AG20443 (cell line): ENCODE results near the gene TYW5.
"Not testable (repeated sequence)": the region's sequence is repeated elsewhere in the genome, so short reads cannot be mapped to it uniquely, and the experiment has no call there.

ENCODE experiments used
- DNase-seq: peaks from one replicate; pipeline ENCODE4 v3.0.0; 2012; ENCODE audit warnings: low spot score, mixed read lengths

Gene TYW5

DNA sequence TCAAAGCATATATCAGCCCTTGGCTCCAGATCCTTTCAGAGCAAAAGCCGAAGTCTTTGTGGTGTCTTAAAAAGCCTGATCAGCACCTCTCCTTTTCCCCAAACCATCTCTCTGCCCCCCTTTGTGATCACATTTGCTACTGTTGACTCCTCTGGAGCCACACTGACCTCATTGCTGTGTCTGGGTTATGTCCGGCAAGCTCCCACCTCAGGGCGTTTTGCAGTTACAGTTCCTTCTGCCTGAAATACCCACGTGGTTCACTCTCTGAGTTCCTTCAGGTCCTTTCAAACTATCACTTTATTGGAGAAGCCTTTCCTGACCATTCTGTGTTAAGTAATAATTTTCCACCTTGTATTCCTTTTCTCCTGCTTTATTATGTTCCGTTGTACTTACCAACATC lies 32.4 kb downstream of the TYW5 start:
- DNase-seq, result no peak

DNA sequence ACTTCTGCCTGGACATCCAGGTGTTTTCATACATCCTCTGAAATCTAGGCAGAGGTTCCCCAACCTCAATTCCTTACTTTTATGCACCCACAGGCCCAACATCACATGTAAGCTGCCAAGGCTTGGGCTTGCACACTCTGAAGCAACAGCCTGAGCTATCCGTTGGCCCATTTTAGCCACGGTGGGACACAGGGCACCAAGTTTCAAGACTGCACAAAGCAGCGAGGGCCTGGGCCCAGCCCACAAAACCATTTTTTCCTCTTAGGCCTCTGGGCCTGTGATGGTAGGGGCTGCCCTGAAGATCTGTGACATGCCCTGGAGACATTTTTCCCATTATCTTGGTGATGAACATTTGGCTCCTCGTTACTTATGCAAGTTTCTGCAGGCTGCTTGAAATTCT lies 38.3 kb downstream of the TYW5 start:
- DNase-seq, result no peak

DNA sequence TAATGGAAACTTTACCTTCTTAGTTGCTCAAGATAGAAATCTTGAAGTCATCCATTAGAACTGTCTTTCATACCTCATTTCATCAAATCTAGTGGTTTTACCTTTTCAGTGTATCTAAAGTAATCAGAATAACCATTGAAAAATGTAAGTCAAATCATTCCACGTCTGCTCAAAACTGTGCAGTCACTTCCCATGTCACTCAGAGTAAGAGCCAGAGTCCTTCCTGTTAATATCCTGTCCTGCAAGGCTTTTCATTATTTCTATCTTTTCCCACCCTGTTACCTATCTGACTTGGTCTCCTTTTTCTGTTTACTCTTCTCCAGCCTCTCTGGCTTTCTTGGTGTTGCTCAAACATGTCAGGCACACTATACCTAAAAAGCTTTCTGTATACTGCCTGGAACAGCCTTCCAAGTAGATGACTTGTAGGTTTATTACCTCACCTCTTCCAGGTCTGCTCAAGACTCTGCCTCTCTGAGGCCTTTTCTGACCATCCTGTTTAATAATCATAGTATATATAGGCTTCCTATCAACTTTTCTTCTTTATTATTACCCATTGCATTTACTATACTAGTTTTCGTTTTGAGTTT lies 40.8 kb downstream of the TYW5 start:
- DNase-seq, result no peak

DNA sequence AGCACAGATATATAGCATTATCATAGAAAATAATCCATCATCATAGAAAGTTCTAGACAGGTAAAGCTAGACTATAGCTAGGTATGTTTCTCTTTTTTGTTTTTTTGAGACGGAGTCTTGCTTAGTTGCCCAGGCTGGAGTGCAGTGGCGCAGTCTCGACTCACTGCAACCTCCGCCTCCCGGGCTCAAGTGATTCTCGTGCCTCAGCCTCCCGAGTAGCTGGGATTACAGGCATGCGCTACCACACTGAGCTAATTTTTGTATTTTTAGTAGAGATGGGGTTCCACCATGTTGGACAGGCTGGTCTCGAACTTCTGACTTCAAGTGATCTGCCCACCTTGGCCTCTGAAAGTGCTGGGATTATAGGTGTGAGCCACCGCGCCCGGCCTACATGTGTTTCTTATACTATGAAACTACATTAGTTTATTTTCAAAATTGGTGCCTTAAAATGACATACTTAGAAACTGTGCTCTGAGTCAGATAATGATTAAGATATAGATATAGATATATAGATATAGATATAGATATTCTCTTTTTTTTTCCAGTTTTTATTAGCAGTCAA lies 42.7 kb downstream of the TYW5 start:
- not testable (repeated sequence) for DNase-seq

DNA sequence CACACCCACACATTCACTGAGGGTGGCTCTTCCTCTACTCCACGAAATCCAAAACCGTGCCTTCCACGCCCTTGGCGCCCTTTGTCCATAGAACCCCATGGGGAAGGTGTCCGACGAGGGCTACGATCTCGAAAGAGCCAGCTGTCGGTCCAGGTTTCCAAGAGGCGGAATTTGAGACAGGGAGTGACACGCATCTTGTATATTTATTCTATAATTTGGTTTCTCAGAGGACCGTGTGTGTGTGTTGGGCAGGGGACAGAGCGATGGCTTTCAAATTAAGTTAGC lies 43.5 kb downstream of the TYW5 start:
- DNase-seq, result no peak

DNA sequence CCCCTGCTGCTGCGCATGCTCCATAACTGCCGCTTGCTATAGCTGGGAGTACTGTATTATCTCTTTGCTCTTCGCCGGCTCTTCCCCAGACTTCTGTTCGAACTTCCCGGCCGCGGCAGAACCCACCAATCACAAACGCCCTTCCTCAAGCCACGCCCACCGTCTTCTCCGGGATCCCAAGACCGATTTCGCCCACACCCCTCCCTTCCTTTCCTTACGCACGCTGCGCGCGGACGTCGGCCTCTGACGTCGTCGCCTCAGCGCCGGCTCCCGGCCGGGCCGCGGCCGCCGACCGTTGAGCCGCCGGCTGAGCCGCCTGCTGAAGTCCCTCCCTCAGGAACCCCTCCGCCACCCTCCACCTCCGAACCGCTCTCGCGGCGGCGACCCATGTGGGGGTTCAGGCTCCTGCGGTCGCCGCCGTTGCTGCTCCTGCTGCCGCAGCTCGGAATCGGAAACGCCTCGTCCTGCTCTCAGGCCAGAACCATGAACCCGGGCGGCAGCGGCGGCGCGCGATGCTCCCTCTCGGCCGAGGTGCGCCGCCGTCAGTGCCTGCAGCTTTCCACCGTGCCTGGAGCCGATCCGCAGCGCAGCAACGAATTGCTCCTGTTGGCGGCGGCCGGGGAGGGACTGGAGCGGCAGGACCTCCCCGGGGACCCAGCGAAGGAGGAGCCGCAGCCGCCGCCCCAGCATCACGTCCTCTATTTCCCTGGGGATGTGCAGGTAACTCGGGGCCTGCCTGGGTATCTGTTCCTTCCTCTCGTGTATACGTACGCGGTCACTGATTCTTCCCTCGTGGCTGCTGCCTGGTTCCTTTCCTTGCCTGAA lies 44.0 kb downstream of the TYW5 start, which contains the start of gene C2orf69:
Gene C2orf69, plus strand, starts transcription at position 242 of the 825 bp plus-strand sequence. Its CDS starts 146 bp downstream, at position 388.
- peak; percentile 98 for DNase-seq

DNA sequence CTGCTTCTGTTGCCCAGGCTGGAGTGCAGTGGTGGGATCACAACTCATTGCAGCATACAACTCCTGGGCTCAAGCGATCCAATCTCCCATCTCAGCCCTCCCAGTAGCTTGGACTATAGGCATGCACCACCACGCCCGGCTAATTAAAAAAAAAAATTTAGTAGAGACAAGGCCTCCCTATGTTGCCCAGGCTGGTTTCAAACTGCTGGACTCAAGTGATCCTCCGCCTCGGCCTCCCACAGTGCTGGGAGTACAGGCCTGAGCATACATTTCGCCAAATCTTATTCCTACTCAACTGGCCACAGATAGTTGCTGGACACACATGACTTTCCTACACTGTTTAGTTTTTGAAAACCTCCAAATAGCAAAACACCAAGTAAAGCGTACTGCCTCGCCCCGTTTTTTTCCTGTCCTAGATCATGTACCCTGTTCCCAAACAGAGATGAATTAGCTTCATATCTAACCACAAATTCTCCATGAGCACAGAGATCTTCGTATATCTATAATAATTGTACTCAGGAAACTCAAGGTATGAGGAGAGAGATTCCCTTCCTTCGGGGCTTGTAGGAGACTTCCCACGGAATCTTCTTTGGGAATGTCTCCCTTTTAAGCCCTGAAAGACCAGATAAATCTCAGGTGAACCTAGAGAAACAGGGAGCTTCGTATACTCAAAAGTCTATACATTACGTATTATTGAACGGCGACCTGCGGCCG lies 44.8 kb downstream of the TYW5 start:
- no peak for DNase-seq

DNA sequence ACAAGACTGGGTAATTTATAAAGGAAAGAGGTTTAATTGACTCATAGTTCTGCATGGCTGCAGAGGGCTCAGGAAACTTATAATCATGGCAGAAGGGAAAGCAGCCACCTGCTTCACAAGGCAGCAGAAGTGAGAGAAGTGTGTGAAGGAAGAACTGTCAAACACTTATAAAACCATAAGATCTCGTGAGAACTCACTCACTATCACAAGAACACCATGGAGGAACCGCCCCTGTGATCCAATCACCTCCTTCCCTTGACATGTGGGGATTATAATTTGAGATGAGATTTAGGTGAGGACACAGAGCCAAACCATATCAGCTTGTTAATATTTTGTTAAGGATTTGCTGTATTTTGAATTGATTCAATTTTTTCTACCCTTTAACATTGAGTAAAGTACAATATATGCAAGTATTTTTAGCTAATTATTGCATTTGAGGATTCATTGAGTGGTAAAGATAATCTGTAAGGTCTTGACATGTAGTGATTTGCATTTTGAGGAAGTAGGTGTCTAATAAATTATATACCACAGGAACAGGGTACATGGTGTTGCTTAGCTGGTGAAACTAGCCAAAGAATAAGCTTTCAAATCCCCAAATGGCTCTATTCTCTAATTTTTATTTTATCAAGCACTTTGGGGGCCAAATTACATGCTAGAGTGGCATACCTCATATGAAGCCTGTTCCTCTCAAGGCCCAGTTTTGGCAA lies 48.1 kb downstream of the TYW5 start:
- no peak for DNase-seq

DNA sequence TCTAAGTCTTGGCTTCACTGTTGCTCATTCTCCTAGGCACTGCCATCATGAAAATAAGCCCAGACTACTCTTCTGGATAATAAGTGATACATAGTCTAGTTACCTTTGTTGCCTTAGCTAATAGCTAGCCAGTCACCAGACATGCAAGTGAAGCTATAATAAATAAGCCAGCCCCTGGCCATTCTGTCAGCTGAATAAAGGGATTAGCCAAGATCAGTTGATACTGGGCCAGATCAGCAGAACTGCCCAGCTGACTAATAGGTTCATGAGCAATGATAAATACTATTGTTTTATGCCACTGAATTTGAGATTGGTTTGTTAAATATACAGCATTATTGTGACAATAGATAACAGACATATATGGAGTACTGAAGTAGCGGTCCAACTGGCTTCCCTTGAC lies 52.2 kb downstream of the TYW5 start:
- no peak for DNase-seq

DNA sequence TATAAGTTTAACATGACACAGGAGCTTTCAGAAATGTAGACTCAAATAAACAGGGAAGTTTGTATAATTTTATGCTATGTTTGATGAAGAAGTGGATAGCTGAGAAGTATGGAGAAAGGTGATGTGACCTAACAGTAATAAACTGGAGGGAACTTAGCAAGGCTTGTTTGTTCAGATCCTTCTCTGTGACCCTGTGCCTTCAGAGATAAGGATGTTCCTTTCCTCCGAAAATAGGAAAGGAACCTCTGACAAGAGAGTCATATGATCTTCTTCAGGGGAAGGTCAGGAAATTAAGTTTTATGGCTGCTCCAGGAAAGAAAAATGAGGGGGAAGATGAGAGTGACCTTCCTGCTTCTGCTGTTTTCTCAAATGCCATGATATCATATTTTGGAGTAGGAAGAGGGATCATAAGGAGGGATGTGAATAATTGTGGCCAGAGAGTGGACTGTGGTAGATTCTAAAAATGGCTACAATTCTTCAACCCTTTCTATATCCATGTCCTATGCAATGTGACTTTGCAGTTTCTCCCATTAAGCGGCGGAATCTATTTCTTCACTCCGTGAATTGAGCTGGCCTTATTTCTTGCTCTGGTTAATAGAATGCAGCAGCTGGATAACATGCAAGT lies 52.7 kb downstream of the TYW5 start:
- no peak for DNase-seq

DNA sequence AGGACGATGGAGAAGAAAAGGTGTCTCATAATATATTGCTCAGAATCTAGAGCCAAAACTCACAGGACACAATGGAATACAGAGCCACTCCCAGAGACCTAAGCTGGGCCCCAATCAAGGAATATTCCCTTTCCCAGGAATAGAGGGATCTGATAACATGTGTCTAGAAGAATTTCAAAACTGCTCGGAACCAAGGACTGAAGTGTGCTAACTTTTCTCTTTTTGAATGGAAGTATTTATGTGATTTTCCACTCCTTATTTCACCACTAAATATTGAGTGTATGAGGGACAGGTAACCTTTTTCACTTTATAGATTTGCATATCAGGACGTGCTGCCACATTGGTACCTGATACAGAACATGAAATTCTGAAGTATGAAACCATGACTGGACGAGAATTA lies 53.3 kb downstream of the TYW5 start:
- DNase-seq, result no peak

DNA sequence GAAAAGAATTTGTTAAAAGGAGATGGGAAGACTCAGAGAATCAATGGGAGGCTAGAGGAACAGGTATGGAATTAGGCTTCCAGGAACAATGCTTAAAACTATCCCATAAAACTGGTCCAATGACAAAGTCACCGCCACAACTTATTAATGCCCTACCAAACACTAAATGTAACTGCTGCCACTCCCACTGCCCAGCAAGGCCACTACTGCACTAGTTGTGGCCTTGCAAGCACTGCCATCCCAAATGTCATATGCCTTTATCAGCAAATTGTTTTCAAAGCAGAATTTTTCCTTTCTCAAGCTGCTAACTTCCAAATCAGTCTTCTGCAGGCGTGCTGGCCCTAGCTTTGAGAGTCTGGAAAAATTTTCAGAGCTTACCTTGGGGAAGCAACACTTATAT lies 58.7 kb downstream of the TYW5 start:
- DNase-seq, result no peak

DNA sequence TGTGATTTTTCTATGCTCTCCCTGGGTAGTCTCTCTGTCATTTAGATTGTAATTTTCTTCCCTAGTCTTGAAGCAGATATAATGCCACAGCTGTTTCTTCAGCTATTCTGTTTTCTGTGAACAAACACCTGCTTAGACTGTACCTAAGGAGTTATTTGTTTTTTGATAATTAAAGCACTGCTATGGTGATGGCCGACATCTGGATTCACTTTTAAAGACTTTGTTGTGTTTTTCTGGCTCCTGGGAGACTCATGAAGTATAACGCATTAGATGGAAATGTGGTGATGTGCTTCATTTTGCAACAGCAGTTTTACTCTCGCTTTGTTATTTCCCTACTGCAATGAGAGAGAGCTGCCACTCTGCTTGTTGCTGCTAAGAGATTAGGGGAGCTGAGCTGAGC lies 59.9 kb downstream of the TYW5 start:
- peak; percentile 42 for DNase-seq

DNA sequence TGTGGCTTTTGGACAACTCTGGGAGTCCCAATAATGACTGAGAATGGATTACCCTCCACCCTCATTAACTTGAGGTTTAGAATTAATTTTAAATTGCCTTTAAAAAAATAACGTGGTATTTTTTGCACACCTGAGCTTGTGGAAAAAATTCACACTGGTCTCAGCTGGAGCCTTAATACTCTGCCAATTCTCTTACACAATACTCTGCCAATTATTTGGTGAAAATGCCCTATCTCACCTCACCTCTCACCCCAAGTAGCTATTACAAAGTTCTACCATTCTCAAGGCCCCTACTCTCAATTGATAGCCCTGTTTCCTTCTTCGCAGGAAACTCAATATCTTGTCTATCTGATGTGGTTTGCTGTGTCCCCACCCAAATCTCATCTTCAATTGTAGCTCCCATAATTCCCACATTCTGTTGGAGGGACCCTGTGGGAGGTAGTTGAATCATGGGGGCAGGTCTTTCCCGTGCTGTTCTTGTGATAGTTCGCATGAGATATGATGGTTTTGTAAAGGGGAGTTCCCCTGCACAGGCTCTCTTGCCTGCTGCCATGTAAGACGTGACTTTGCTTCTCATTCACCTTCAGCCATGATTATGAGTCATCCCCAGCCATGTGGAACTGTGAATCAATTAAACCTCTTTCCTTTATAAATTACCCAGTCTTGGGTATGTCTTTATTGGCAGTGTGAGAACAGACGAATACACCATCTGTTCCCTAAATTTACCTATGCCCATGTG lies 71.6 kb downstream of the TYW5 start:
- DNase-seq, result no peak

DNA sequence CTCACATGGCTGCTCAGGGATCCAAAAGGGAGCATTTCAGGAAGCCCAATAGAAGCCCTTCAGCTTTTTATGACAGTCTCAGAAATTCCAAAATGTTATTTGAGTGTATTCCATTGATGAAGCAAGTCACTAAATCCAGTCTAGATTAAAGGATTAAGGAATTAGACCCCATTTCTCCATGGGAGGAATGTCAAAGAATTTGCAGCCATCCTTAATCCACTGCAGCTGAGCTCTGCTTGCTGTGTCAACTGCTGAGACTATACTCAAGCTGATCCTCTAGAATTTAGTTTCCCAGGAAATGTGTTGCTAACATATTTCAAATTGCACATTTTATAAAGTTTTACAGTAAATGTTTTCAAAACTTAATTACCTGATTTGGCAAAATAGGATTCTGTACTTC lies 72.6 kb downstream of the TYW5 start:
- no peak for DNase-seq
